HG02840 (cell line): ENCODE data around the gene C4orf54.

ENCODE experiments used
- ATAC-seq: cut with Tn5 transposase; IDR thresholded peaks from one replicate; pipeline ENCODE4 v1.9.1; 2021; ENCODE audit warnings: mild to moderate bottlenecking, moderate library complexity, moderate number of reproducible peaks; ENCODE audit not compliant: unreplicated experiment, low FRiP score

The C4orf54 gene

GRCh38 chr4:99625369-99625768, 32.3 kb downstream of the C4orf54 start:
- ATAC-seq: no peak

DNA sequence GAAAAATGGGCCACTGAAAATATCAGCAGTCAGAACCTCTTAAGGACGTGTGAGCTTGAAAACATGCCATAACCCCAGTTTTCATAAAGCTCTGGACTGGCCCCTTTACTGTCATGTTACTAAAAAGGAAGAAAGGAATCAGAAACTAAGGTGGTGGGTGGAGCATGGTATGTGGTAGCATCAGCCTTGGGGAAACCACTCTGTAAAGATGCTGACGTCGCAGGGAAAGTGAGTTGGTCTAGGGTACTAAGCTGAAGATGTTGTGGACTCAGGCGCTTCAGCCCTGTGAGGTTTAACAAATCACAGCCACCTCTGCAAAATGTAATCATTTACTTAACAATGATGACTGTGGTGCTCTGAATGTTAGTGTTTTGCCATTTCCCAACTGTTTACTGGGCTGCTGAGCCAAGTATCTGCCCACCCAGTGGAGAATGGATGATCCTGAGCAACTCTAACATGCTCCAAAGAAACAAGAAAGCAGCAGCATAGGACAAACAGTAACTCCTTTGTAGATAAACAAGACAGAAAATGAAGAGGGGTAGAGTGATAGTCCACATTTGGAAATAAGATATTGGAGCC, 33.4 kb downstream of the C4orf54 start:
- ATAC-seq: no peak

DNA sequence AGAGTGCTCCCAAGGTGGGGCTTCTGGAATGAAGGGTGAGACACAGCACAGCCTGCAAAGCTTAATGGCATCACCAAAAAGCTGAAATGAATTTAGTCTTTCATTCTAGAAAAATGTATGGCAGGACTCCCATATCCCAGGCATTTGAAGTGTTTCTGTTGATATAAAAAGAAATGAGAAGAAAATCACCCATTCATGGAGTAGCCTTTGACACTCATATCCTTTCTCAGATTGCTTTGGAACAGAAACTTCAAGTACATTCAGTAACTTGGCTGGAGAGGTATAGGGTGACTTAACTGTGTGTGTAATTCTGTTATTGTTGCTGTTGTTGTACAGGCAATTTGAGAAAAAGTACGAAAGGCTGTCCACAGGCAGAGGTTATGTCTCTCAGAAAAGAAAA, 35.3 kb downstream of the C4orf54 start:
- ATAC-seq: no peak

DNA sequence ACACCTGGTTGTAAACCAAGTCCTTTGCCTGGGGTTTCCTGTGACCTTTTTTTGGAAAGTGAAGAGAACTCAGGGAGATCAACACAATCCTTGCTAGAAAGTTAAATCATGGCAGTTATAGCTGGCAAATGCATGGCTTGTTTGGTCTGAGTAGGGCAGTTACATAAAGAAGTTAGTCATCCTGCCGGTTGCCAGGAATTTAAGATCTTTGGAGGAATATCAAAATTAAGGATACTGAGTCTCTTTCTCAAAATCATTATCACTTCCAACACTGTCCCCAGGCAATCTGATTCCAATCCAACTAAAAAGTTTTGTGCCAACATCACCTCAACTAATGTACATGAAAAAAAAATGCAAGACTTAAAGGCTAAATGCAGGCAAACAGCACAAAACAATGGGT, 40.3 kb downstream of the C4orf54 start:
- no peak for ATAC-seq

DNA sequence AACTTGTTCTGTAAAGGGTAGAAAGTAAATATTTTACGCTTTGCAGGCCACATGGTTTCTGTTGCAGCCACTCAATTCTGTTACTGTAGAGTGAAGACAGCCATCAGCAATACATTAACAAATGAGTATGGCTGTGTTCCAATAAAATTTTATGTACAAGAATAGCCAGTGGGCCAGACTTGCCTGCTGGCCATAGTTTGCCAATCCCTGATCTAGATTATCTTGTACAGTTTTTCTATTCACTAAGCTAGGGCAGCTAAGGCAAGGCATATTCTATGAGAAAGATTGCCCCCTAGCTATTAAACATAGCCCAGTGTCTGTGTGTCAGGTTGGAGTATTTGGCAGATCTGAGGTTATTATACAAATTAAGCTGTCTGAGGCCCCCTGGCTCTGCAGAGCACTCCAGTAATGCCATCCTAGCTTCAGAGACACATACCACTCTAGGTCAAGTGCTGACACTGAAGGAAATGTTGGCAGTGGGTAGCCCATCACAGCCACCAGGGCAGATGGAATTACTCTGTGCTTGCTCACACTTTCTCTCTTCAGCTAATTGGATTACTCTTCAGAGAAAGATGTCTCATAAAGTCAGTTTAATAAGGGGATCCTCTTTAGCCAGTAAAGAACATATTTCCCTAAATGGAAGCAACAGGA, 42.3 kb downstream of the C4orf54 start:
- ATAC-seq: no peak

- no peak for ATAC-seq
These were observed 43.1 kb downstream of the C4orf54 start for GRCh38 chr4:99614491-99614890.

GRCh38 chr4:99612704-99613103, 44.9 kb downstream of the C4orf54 start:
- ATAC-seq: no peak

DNA sequence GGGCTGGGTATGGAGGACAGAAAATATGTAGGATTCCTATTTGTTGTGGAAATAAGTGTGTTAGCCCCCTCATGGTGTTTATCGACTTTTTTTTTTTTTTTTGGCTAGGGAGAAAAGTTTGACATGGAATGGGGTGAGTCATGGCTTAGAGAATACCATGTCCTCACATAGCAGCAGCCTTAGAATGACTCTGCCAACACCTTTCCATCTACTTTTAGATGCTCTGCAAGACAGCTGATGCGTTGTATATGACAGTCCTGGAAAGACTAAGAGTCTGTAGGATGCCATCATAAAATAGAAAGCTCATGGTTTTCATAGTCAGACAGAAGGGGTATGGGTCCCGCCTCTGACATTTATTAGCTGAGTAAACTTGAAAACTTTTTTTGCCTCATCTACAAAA, 45.3 kb downstream of the C4orf54 start:
- no peak for ATAC-seq

DNA sequence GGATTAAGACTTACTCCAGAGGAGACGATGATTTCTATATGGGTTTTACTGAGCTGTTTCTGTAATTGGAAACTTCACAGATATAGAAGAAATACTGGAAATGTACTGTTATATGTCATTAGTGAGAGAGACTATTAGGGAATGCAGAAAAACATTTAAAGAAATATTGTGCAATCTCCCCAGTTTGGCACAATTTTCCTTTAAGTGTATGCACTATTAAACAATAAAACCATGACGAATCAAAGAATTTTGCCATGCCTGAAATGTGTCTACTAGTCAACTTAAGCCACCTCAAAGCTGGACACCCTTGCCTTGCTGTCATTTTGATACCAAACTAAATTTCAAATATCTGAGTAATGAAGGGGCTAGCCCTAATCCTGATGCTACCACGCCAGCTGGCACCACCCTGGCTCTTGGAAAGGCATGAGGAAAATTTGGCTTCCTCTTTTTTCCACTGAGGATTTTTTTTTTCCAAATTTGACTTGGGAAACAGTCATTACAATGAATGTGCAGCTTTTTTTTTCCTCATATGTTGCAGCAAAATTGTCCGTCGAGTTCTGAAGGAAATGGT, 46.9 kb downstream of the C4orf54 start:
- ATAC-seq: no peak

DNA sequence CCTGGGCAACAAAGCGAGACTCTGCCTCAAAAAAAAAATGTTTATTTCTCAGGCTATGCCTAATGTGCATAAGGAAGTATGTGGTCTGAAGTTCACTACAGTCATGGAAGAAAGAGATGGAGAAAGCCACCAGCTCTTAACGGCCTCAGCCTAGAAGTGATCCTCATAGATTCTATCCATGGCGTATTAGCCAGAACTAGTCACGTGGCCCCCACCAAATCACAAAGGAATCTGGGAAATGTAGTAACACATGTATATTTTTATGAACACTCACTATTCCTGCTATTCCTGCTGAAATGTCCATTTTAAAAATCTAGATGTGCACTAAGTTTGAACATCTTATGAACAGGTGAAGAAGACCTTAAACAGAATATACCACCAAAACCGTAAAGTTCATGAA, 49.2 kb downstream of the C4orf54 start:
- no peak for ATAC-seq
